HG02870 (cell line): ENCODE measurements around the gene TSHZ1.

ENCODE experiments used
- ATAC-seq: cut with Tn5 transposase; IDR thresholded peaks from one replicate; pipeline ENCODE4 v1.9.1; 2021; ENCODE audit warnings: mild to moderate bottlenecking, moderate library complexity; ENCODE audit not compliant: unreplicated experiment

Gene TSHZ1

DNA sequence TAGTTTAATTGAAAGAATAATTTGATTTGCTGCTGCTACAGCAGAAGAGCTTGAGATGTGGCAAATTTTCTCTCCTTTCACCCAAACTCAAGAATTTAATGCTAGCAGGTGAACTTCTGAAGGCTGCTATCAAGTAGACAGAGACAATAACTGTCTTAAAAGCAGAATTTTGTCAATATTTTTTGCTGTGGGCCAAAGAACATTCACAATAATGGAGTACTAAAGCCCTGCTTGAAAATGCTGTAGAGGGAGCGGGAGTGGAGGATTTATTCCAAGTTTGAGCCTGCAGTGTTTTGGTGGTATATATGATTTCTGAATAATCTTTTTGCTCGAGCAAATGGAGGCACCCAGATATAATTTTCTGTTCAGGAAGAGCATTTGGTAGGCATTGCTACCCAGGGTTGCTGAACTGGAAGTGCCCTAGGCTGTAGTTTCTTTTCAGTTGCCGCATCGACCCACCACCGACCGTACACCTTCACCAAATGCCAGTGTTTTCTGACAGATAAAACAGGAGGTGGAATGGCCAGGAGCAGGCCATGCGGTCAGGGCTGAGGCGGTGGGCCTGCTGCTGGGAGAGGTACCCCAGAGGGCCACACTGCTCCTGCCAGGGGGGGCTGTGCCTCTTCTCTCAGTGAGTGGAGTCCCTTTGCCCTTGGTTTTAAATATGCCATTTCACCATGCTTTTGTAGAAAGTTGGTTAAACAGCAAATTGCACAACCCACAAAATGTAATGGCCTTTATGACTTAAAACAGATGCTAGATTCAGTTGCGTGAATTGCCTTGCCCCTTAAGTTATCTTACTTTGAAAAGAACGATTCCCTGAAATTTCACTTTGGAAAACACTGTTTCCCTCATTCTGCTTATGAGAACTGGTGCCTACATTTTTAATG lies 36.4 kb downstream of the TSHZ1 start:
- ATAC-seq, result no peak

DNA sequence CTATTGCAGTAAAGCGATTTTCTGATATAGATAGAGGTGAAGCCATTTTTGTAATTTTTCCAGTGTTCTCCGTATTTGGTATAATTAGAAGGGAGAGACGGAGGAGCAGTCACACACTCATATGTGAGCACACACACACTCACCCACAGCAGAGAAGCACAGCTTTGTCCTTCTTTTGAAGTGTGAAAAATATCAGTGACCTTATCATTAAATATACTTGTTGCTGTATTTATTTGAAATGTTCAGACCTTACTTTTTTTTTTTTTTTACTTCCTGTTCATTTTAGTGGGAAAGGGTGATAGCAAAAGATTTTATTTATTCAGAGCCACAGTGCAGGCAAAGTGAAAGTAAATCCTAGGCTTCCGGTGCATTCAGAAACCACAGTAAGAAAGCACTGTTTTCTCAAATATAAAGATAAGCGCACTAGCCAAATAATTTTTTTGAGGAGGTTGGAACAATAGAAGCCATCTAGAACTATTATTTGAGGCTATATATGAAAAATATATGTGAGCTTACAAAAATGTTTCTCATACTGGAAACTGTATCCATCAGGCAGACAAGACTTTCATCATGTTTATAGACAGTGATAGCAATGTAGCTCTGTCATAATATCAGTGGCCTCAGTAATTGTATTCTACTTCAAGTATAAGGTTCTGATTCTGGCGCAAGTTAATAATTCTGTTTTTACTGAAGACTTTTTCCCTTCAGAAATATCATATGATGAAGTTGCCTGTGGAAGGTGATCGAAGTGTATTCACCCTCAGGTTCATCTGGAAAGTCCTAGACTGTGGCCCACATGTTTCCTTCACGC lies 37.2 kb downstream of the TSHZ1 start:
- peak; percentile 54 for ATAC-seq

DNA sequence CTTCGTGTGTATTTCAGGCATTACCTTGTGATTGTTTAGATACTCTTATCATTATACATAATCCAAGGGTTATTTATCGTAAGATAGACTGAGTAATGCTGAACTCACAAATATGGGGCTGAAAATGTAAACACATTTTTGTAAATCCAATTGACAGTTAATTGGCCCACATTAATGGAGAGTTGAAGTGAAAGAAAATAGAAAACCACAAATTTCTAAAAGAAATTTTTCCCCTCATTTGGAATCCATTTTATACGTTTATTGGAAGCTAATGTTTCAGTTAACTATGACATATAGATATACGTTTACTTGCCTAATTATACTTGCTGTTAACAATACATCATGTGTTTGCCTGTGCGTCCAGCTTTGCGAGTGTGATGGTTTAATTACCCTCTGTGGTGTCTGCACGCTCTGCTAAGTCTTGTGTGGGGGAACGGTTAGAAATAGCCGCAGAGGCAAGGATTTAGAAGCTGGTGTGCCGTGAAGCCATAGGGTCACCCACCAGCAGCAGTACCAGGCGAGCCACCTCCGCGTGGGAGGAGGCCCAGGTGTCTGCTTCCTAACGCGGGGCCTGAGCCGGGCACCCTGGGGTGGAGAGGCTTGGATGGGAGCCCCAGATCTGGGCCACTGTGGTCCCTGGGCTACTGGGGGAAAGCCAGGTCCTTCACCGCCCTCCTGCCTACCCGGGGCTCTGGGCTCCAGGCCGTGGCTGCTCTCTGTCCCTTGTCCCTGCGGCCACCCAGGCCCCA lies 38.0 kb downstream of the TSHZ1 start:
- no peak for ATAC-seq

DNA sequence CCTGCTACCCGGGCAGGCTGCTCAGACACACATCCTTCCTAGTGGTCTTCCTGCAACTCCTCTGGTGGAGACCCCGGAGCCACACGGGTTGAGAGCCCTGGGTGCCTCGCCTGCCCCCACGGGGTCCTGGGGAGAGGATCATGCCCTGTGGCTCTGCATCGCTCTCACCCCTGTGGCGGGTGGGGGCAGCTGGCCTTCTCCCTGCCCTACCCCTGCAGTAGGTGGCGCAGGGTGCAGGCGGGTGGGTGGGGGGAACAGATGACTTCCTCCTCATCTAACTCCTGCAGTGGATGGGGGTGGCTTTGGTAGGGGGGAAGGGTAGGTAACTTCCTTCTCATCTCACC lies 38.5 kb downstream of the TSHZ1 start:
- ATAC-seq, result no peak

DNA sequence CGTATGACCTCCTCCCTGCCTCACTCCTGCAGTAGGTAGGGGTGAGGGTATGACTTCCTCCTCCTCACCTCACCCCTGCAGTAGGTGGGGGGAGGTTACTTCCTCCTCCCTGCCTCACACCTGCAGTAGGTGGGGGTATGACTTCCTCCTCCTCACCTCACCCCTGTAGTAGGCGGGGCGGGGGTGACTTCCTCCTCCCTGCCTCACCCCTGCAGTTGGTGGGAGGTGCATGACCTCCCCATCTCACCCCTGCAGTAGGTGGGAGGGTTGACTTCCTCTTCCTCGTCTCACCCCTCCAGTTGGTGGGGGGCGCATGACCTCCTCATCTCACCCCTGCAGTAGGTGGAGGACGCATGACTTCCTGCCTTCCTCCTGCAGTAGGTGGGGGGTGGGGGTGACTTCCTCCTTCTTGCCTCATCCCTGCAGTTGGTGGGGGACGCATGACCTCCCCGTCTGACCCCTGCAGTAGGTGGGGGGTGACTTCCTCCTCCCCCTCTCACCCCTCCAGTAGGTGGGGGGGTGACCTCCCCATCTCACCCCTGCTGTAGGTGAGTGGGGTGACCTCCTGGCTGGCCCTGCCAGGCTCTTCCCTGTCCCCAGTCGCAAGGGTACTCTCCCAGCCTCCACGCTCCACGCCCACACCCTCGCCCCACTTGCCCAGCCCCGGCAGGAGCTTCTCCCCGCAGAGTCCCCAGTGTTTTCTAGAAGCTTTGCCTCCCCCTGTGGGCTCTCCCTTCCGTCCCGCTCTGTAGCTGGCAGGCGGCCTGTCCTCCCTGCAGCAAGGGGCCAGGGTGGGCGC lies 39.3 kb downstream of the TSHZ1 start:
- no peak for ATAC-seq

DNA sequence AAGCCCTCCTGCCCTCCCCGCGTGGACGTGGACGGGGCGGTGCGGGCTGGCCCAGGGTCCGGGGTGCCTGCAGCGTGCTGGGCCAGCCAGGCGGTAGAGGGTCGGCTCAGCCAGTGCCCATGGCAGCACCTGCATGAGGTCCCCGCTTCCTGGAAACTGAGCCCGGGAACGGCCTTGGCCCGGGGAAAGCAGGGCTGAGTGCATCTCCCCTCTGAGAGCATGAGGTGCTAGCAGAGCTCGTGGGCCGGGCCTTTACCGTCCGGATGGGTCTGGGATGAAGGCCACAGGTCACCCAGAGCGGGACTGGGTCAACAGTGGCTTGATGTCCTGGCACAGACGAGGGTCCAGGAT lies 39.8 kb downstream of the TSHZ1 start:
- no peak for ATAC-seq

DNA sequence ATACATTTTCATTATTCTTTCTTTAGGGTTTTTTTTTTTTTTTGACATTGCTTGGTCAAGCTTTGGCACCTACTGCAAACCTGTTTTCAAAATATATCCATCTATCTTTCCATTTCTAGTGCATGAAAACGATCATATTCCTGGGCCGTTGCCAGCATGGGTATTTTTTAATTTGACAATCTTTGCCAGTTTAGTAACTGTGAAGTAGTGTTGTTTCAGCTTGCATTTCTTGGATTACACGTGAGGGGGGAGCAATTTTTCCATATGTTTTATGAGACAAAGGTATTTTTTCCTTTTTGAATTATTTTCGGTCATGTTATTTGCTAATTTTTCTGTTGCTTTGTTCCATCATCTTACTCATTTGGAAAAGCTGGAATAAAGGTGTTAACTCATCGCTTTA lies 40.9 kb downstream of the TSHZ1 start:
- no peak for ATAC-seq

DNA sequence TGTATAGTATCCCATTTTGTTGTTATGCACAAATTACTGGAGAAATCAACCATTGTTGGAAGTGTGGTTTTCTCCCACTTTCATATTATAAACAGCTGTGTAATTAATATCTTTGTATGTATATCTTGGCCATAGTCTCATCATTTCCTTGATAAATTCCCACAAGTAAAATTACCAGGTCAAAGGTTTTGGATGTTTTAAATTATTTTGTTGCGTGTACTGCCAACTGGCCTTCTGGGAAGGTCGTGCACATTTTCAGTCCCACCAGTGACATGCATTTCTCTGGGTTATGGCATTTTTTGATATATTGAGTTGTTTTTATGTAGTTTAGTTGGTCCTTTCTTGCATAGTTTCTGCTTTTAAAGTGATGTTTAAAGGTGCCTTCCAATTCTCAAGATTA lies 41.5 kb downstream of the TSHZ1 start:
- no peak for ATAC-seq

DNA sequence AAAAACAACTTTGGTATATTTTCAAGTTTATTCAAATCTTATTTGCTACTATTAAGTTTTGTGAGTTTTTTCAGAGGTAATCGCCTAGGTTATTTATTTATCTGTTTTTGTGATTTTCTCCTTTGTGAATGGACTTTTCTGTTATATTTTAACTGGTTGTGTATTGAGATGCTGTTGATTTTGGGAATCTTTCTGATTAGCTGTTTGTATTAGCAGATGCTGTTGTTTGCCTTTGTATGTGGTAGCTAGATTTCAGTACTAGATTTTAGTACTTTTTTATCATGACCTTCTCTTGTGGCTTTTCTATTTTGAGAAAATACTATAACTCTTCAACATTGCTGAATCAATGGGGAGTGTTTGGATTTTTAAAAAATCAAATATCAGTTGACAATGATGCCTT lies 42.4 kb downstream of the TSHZ1 start:
- no peak for ATAC-seq

DNA sequence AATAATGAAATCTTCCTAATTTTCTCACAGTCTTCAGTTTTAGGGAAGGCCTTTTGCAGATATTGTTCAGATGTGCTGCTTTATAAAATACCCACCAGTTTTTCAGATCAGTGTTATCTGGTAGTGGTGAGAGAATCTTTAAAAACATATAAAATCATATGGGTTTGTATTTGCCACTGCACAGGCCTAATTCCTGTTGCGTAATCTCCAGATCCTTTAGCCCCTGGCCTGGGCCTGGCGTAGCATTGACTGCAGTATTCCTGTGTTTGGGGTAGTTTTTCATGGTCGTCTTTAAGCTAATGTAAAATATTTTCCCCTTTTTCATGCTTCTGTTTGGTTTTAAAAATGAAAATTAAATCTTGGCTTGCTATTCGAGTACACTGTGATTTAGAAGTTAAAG lies 43.2 kb downstream of the TSHZ1 start:
- ATAC-seq, result no peak

DNA sequence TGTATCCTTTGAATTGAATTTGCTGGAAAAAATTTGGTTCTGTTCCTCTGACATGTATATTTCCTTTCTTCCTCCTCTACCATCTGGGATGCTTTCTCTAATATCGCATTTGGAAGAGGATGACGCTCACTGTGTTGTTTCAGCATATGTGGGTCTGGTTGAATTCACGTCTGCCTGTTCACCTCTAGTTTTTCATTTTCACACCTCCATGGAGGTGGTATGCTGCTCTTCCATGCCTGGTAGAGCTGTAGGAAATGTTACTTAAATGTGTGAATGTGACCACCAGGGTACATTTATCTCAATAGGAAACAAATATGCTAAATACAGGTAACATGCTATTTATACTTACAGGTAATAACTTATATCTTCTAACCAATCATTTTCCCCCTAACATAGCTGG lies 44.5 kb downstream of the TSHZ1 start:
- ATAC-seq, result no peak

DNA sequence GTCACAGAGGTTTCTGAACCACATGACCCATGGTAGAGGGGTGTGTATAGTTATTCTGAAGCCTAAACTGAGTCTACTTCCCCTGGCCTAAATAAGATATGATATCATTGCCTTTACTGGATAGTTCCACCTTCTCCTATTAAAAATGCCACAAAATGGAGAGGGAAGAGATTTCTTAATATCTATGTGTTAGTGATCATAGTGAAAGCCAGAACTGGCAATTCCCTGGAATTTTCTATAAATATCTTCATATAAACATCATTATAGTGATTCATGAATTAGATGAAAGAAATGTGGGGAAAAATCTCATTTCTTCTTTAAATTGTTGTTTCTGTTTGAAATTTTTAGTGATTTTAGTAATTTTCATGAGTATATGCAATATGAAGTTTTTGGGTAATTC lies 45.8 kb downstream of the TSHZ1 start:
- ATAC-seq, result no peak

DNA sequence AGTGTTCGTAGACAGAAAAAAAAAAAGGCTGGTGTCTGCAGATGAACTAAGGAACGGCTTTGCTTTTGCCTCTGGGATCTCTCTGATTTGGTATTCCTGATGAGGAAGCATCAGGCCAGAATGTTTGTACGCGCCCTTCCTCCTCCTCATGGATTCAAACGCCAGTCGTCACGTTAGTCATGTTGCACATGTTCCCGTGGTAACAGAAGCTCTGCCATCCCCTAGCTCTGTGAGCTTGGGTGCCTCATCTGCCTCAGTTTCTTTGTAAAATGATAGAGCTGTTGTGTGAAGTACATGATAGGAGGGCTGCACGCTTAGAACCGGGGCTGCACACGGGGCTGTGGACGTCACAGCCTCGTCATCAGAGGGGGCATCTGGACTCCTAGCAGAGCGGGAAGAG lies 47.0 kb downstream of the TSHZ1 start:
- no peak for ATAC-seq

DNA sequence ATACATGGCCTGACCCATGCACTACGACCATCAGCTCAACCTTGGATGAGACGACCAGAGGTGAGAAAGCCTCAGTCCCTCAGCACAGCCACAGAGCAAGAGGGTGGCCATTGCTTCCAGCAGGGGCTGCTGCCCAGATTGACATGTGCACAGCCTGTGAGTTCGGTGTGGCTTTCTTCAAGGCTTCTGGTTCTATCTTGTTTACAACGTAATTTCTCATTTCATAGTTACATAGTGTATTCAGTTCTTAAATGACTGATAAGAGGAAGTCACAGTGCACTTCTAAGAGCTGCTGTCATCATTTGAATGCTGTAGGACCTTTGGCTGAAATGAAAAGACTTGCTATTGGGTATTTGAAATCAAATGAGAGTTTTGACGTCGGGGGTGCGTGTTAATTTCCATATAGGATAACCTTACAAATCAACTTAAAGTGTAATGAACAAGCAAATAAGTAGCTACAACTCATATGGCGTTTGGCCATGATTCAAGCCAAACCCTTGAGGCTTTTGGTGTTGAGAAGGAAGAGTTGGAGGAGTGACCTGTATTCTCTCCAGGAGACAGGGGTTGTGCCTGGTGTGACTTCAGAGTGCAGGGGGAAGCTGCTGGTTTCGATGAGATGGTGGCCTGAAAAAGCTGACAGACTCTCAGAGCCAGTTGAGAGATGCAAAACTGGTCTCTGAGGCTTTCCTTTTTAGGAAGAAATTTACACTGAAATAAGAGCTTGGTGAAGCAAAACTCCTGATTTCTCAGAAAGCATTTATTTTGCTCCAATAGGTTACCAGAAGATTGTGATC lies 51.0 kb downstream of the TSHZ1 start:
- peak; percentile 98 for ATAC-seq

DNA sequence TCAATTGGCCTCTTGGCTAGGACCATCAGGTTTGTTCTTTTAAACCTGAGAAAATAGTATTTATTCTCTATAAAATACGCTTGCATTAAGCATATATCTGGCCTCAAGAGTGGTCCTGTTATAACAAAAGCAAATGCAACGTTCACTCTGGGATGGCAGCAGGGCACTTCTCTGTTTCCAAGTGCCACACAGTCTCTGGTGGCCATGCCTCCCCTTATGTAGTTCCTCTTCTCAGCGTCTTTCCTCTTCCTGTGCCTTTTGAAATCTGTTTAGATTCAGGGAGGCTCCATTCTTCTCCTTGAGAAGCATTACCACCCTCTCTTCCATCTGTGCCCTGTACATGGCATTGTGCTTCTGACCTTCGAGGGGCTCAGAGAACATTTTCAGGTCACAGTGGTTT lies 51.9 kb downstream of the TSHZ1 start:
- no peak for ATAC-seq

DNA sequence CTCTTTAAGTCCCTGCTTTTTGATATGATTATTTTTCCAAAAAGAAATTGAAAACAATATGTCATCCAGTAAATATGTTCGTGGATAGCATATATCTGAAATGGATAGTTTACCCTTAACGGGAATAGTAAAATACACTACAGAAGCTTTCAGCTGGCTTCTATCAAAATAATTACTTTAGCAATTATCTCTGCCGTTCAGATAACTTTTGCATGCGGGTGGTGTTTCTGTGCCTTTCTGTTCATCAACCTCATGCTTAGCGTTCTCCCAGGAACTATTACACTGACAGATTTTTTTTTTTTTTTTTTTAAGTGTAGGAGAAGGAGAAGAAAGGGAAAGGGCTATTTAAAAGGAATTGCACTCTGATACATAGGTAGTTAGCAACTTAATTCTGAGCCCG lies 53.6 kb downstream of the TSHZ1 start:
- ATAC-seq, result no peak

DNA sequence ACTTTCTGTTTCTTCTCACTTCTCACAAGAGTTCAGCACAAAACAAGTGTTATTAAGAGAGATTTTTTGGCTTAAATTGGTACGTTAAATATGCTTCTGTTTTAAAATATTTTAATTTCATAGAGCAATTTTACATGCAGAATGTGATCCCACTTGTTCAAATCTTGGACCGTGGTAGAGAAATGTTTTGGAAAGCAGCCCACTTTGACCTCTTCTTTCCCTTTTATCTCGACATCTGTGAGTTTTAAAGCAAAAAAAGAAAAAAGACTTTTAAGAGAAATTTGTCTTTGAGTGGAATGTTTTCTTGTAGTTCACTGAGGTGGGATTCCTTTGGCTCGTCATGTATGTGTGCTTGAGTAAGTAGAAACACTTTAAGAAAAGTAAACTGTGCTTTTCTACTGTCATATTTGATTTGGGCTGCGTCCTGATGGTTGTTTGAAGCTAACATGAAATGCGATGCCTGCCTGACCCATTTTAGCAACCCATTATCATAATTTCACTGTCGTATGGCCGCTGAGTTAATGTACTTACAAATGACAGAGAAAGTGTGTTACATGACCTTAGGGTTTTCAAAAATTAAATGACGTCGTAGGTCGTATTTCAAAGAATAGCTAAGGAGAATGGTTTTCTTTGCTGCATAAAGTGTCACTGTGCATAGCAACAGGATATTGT lies 54.5 kb downstream of the TSHZ1 start:
- ATAC-seq, result no peak

DNA sequence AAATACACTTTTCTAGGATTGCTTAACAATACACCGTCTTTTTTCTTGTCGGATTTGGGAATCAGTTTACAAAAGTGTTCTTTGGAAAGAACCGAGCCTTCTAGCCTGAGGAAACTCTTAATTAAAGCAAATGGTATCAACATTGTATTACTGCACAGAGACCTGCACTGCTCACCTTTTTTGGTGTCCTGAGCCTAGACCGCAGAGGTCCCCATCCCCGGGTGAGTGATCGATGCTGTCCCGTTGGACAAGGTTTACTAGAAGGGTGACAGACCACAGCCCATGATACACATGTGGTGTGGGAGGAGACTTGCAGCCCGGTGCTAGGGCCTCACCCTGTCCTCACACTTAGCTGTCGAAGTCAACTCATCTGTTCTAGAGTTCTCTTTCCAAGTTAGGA lies 55.3 kb downstream of the TSHZ1 start:
- ATAC-seq, result no peak

DNA sequence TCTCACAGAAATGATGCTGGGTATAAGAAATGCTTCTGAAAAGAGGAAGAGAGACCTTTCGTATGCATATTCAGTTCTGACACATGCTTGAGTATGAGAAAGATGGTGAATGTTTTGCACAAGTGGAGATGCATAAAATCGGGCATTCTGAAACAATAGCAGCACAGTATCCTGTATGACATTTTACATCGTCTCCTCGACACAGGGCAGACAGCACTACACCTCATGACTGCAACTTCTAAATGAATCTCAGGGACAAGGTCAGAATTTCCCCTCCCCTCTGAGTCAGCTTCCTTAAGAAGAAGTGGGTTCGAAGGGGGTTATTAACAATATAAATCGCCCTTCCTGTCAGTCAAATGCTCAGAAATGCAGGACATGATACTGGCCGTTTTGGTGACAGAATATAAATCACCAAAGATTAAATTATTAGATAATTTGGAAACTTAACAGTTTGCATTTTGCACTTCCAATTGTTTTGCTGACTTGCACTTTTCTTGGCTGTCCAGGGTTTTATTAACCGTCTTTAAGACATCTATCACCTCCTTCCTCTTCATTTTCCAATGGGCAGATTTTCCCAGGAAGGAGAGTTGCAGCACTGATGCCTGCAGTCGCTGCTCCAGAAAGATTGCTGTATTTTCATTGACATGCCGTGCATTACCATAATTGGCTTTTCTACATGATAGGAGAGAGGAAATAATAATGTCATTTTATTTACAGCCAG lies 57.2 kb downstream of the TSHZ1 start:
- peak; percentile 97 for ATAC-seq
